ENCODE data around the gene GPR156. TPM values are rescaled to one million over a fixed set of nuclear protein-coding genes. Genes with fewer than 3 reads are reported as not detected.
A peak's percentile ranks its signal among the peaks of the same experiment; 100 is the strongest.

The GPR156 gene
- total and polyA plus RNA-seq, 12 donors: 0.04 to 0.23 (median 0.07) TPM; not detected in 7

DNA sequence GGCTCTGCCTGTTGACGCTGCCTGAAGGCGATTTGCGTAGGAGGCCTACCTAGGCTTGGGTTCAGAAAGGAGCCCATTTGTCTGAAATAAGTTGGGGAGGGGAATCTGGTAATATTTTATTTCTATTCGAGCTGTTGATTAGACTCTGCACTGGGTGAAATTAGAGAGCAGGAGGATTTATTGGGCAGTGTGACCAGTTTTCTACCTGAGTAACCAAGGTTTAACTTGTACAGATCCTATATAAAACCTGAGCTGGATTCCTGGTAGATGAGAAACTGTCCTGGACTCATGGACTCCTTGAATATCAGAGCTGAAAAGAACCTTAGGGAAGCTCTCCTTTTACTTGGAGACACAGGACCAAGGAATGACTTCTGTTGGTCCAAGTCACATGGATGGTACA is 19.6 kb upstream of the GPR156 start:
- DNase-seq (no peak), ATAC-seq (no peak)
- peaks cover 0 to 9% (median 0%) of the 10 kb centered on the region in 9 donors for H3K4me1 ChIP-seq
- H3K4me3 ChIP-seq: no peak overlapping the region
- 93 to 94% methylated on average over 4 of the region's 4 CpGs for WGBS, 2 donors
- no peaks in the 10 kb centered on the region for H3K36me3 ChIP-seq
- TF ChIP-seq CTCF (IDR thresholded peaks at IDR 0.05): no peak
- no peaks in the 10 kb centered on the region for H3K9me3 ChIP-seq
- H3K27ac ChIP-seq: no peak overlapping the region
- peaks cover 0 to 25% (median 6%) of the 10 kb centered on the region in 7 donors for H3K27me3 ChIP-seq
- intact Hi-C loops (cut with DNase I): no loop called here

DNA sequence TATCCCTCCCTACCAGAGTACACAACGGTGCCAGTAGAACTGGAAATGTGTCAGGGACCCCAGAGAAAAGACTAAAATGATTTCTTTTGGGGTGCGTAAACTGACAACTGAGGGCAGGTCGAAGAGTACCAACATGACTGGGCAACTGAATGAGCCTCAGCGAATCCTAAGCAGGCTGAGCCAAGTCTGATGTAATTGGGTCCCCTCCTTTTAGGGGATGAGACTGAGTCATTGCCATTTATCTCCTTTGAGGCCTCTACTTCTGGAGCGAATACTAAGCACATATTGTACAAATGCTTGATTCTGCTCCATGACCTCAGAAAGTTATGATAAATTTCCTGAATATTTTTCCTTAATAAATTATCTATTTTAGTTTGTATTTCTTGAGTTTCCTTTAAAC is 17.3 kb upstream of the GPR156 start:
- WGBS, 2 donors: 75 to 78% methylated on average over 5 of the region's 5 CpGs
- ATAC-seq (peak in 5 of 8 donors; percentile 55 to 93 (median 66)), DNase-seq (no peak)
- Histone ChIP-seq H3K4me1 (peaks cover 0 to 9% (median 0%) of the 10 kb centered on the region in 9 donors), H3K36me3 (no peaks in the 10 kb centered on the region), H3K4me3 (no peak overlapping the region), H3K9me3 (no peaks in the 10 kb centered on the region), H3K27ac (no peak overlapping the region), H3K27me3 (peaks cover 0 to 17% (median 6%) of the 10 kb centered on the region in 7 donors)
- intact Hi-C loops (cut with DNase I): no loop called here
- no peak for TF ChIP-seq CTCF (IDR thresholded peaks at IDR 0.05)

GRCh38 chr3:120300971-120301370 is 15.9 kb upstream of the GPR156 start:
- TF ChIP-seq CTCF (IDR thresholded peaks at IDR 0.05): no peak
- Histone ChIP-seq H3K27ac (no peak overlapping the region), H3K9me3 (no peaks in the 10 kb centered on the region)

GRCh38 chr3:120299403-120299802 is 14.4 kb upstream of the GPR156 start:
- ATAC-seq (no peak), DNase-seq (no peak)
- Histone ChIP-seq H3K27ac (no peak overlapping the region), H3K4me1 (peaks cover 0 to 9% (median 0%) of the 10 kb centered on the region in 9 donors), H3K27me3 (no peaks in the 10 kb centered on the region), H3K36me3 (no peaks in the 10 kb centered on the region), H3K4me3 (no peak overlapping the region), H3K9me3 (peaks cover 0 to 12% (median 0%) of the 10 kb centered on the region in 11 donors)
- no peak for TF ChIP-seq CTCF (IDR thresholded peaks at IDR 0.05)
- intact Hi-C loops (cut with DNase I): no loop called here

More at GRCh38 chr3:120300971-120301370, 15.9 kb upstream of the GPR156 start:
- Histone ChIP-seq H3K27me3 (peaks cover 0 to 7% (median 0%) of the 10 kb centered on the region in 7 donors), H3K4me1 (peaks cover 0 to 9% (median 0%) of the 10 kb centered on the region in 9 donors), H3K4me3 (no peak overlapping the region), H3K36me3 (no peaks in the 10 kb centered on the region)
- WGBS, 2 donors: 67 to 74% methylated on average over 3 of the region's 3 CpGs
- ATAC-seq (no peak), DNase-seq (no peak)
- intact Hi-C loops (cut with DNase I): no loop called here

All from heart right ventricle (tissue), 16 donors.